ENCODE measurements around the gene ZNF396. TPM values are rescaled to one million over a fixed set of nuclear protein-coding genes. Genes with fewer than 3 reads are reported as not detected.

The ZNF396 gene
- total and polyA plus RNA-seq, 2 donors (not counting 1 experiment from before 2014, with no cell fraction given) = 0.40 to 3.2 TPM

DNA sequence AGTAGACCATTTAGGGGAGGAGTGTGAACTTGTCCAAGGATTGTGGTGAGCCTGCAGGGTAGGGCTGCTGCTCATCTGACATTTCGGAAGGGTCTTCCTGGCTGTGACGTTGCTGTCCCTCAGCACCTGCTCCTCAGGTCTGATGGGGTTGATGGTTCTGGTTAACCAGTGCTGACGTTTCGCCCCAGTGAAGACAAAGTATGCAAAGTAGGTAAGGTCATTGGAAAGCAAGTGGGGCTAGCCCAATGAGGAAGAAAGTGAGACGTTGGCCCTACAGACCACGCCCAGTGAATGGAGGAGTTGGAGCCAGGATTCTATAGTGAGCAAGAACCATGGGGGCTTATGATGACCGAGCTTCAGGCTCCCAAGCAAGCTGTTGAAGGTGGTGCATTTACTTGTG lies 33.4 kb upstream of the ZNF396 start:
- H3K27ac ChIP-seq (ENCODE audit: low read length in 2 of 2) = no peak overlapping the region
- no peaks in the 10 kb centered on the region for H3K27me3 Mint-ChIP-seq
- H3K36me3 ChIP-seq (replicated peaks in 1 of 2; ENCODE audit: control extremely low read depth in 1 of 2, control insufficient read depth in 1 of 2, extremely low read depth in 1 of 2, insufficient read depth in 2 of 2, low read length in 1 of 2) = no peaks in the 10 kb centered on the region
- ATAC-seq (ENCODE audit: low read depth) (peak; percentile 86), DNase-seq (peak; percentile 73)
- peaks cover 0 to 5% (median 0%) of the 10 kb centered on the region in 3 donors for H3K9me3 ChIP-seq (ENCODE audit: control extremely low read depth in 1 of 3, control insufficient read depth in 2 of 3, insufficient read depth in 1 of 3, low read length in 2 of 3)
- H3K27me3 ChIP-seq (replicated peaks in 1 of 4; ENCODE audit: control extremely low read depth in 1 of 4, control insufficient read depth in 3 of 4, insufficient read depth in 4 of 4, low read length in 3 of 4) = no peaks in the 10 kb centered on the region
- peak overlapping the region; percentile 69 for H3K27ac Mint-ChIP-seq
- H2AFZ ChIP-seq (ENCODE audit: insufficient read depth, low read depth, low read length, poor library complexity, severe bottlenecking) = peak overlapping the region; percentile 6
- TF ChIP-seq, protein P1, sequence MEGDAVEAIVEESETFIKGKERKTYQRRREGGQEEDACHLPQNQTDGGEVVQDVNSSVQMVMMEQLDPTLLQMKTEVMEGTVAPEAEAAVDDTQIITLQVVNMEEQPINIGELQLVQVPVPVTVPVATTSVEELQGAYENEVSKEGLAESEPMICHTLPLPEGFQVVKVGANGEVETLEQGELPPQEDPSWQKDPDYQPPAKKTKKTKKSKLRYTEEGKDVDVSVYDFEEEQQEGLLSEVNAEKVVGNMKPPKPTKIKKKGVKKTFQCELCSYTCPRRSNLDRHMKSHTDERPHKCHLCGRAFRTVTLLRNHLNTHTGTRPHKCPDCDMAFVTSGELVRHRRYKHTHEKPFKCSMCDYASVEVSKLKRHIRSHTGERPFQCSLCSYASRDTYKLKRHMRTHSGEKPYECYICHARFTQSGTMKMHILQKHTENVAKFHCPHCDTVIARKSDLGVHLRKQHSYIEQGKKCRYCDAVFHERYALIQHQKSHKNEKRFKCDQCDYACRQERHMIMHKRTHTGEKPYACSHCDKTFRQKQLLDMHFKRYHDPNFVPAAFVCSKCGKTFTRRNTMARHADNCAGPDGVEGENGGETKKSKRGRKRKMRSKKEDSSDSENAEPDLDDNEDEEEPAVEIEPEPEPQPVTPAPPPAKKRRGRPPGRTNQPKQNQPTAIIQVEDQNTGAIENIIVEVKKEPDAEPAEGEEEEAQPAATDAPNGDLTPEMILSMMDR (IDR thresholded peaks at IDR 0.05) = no peak
- TF ChIP-seq EZH2 (IDR thresholded peaks at IDR 0.05; ENCODE audit: borderline replicate concordance, insufficient read depth, low read depth, low read length, poor library complexity, severe bottlenecking) = no peak
- WGBS (ENCODE audit: insufficient coverage) = 20% methylated on average over 7 of the region's 7 CpGs
- no peak overlapping the region for H3K9ac ChIP-seq (ENCODE audit: low read length)
- H3K4me1 ChIP-seq (ENCODE audit: control insufficient read depth in 2 of 2, insufficient read depth in 2 of 2, low read length in 2 of 2) = peaks cover 49 to 59% of the 10 kb centered on the region in 2 donors
- no peak overlapping the region for H3K4me3 ChIP-seq (ENCODE audit: control extremely low read depth in 1 of 5, extremely low read depth in 1 of 5, insufficient read depth in 1 of 5, low read depth in 2 of 5, low read length in 4 of 5)
- peak overlapping the region; percentile 68 for H3K4me3 Mint-ChIP-seq
- H3K4me2 ChIP-seq (replicated peaks; ENCODE audit: low read depth, low read length, poor library complexity, severe bottlenecking) = peak overlapping the region; percentile 49
- ChIA-PET CTCF (interaction anchor here (0.7 to 1.9 kb wide), 5 partner anchors 24 to 874 kb away, joined by 3 to 6 read pairs (median 5); partner anchors contain the start of gene INO80C), POLR2A (no interaction called here)
- H3K79me2 ChIP-seq (ENCODE audit: control insufficient read depth, insufficient read depth, low read length) = no peaks in the 10 kb centered on the region
- H4K20me1 ChIP-seq (ENCODE audit: control insufficient read depth, insufficient read depth, low read length, poor library complexity, severe bottlenecking) = no peaks in the 10 kb centered on the region
- intact Hi-C loops (cut with micrococcal nuclease) = no loop called here
- H3K9me3 Mint-ChIP-seq (ENCODE audit: insufficient read depth) = no peaks in the 10 kb centered on the region
- peaks cover 54% of the 10 kb centered on the region for H3K4me1 Mint-ChIP-seq

DNA sequence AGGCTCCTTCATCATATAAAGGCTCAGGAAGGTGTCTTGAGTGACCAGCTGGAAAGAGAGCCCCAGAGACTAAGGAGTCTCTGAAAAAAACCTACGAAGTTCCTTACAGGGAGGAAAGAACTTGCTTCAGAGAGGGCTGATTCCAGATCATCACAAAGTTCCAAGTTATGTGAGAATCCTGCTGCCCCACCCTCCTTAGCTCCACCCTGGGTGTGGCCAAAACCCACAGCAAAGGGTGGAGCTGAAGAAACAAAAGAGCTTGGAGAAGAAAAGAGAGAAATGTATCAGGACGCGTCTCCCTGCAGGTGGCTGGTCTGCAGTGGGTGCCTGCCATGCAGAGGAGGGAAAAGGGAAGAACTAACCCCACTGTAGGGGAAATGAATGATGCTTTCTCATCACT lies 32.8 kb upstream of the ZNF396 start:
- peaks cover 47% of the 10 kb centered on the region for H3K4me1 Mint-ChIP-seq
- TF ChIP-seq, protein P1 (IDR thresholded peaks at IDR 0.05) = no peak
- no peak for TF ChIP-seq EZH2 (IDR thresholded peaks at IDR 0.05; ENCODE audit: borderline replicate concordance, insufficient read depth, low read depth, low read length, poor library complexity, severe bottlenecking)
- DNase-seq = no peak
- intact Hi-C loops (cut with micrococcal nuclease) = loop anchor here (2.0 to 10.0 kb wide), 3 partner anchors 87 to 255 kb away; partner anchors contain the start of gene INO80C
- peak overlapping the region; percentile 49 for H3K4me2 ChIP-seq (replicated peaks; ENCODE audit: low read depth, low read length, poor library complexity, severe bottlenecking)
- H3K4me1 ChIP-seq (ENCODE audit: control insufficient read depth in 2 of 2, insufficient read depth in 2 of 2, low read length in 2 of 2) = peaks cover 42 to 52% of the 10 kb centered on the region in 2 donors
- peak overlapping the region; percentile 68 for H3K4me3 Mint-ChIP-seq
- no peaks in the 10 kb centered on the region for H3K27me3 Mint-ChIP-seq
- ChIA-PET CTCF (interaction anchor here (0.7 to 1.9 kb wide), 5 partner anchors 23 to 875 kb away, joined by 3 to 6 read pairs (median 5); partner anchors contain the start of gene INO80C), POLR2A (no interaction called here)
- H3K9me3 Mint-ChIP-seq (ENCODE audit: insufficient read depth) = no peaks in the 10 kb centered on the region
- H3K27ac ChIP-seq (ENCODE audit: low read length in 2 of 2) = no peak overlapping the region
- H3K4me3 ChIP-seq (ENCODE audit: control extremely low read depth in 1 of 5, extremely low read depth in 1 of 5, insufficient read depth in 1 of 5, low read depth in 2 of 5, low read length in 4 of 5) = no peak overlapping the region
- ATAC-seq (ENCODE audit: low read depth) = no peak
- no peaks in the 10 kb centered on the region for H3K36me3 ChIP-seq (replicated peaks in 1 of 2; ENCODE audit: control extremely low read depth in 1 of 2, control insufficient read depth in 1 of 2, extremely low read depth in 1 of 2, insufficient read depth in 2 of 2, low read length in 1 of 2)
- peaks cover 0 to 5% (median 0%) of the 10 kb centered on the region in 3 donors for H3K9me3 ChIP-seq (ENCODE audit: control extremely low read depth in 1 of 3, control insufficient read depth in 2 of 3, insufficient read depth in 1 of 3, low read length in 2 of 3)
- peak overlapping the region; percentile 6 for H2AFZ ChIP-seq (ENCODE audit: insufficient read depth, low read depth, low read length, poor library complexity, severe bottlenecking)
- no peak overlapping the region for H3K27ac Mint-ChIP-seq
- 85% methylated on average over 1 of the region's 3 CpGs for WGBS (ENCODE audit: insufficient coverage)
- H3K79me2 ChIP-seq (ENCODE audit: control insufficient read depth, insufficient read depth, low read length) = no peaks in the 10 kb centered on the region
- no peaks in the 10 kb centered on the region for H3K27me3 ChIP-seq (replicated peaks in 1 of 4; ENCODE audit: control extremely low read depth in 1 of 4, control insufficient read depth in 3 of 4, insufficient read depth in 4 of 4, low read length in 3 of 4)
- no peak overlapping the region for H3K9ac ChIP-seq (ENCODE audit: low read length)
- H4K20me1 ChIP-seq (ENCODE audit: control insufficient read depth, insufficient read depth, low read length, poor library complexity, severe bottlenecking) = no peaks in the 10 kb centered on the region

Data from B cell (primary cell).